OCI-LY1 (cell line): Measurements from ENCODE around the gene HSBP1L1.

Experiments
- CTCF ChIP-seq: fragments of 200-600 bp; sonication (generic), shearing (Covaris generic); IDR thresholded peaks from 2 replicates; pipeline ENCODE4 v1.5.1; 2017; ENCODE audit warnings: mild to moderate bottlenecking, antibody characterized with exemption, low read length, moderate library complexity, mixed read lengths
- EZH2 ChIP-seq: fragments of 200-600 bp; sonication (generic), shearing (Covaris generic); IDR thresholded peaks from 2 replicates; pipeline ENCODE4 v1.8.0; 2017; ENCODE audit warnings: borderline replicate concordance, mixed run types, mild to moderate bottlenecking, antibody characterized with exemption, low read length, moderate library complexity, mixed read lengths

GRCh38 chr18:79932907-79933306 lies 31.5 kb upstream of the HSBP1L1 start:
- TF ChIP-seq CTCF (no peak), EZH2 (no peak)
